ENCODE results near the gene CAND2. TPM values are rescaled to one million over a fixed set of nuclear protein-coding genes. Genes with fewer than 3 reads are reported as not detected.

The CAND2 gene
- total RNA-seq, 2 experiments from 2014 or later, result 0.05 to 0.09 TPM

GRCh38 chr3:12799525-12800440, 3.3 kb downstream of the CAND2 start:
- H3K36me3 Mint-ChIP-seq, result no peaks in the 10 kb centered on the region
- H3K4me3 Mint-ChIP-seq, result no peak overlapping the region
- CTCF ChIA-PET, result interaction anchor here (1.2 to 2.2 kb wide), 2 partner anchors 9 to 11 kb away, joined by 3 to 11 read pairs; no protein-coding TSS in a partner anchor
- peaks cover 3% of the 10 kb centered on the region for H3K4me1 Mint-ChIP-seq
- H3K9me3 Mint-ChIP-seq (ENCODE audit: low read depth), result no peaks in the 10 kb centered on the region
- ATAC-seq, result no peak
- no peak overlapping the region for H3K27ac Mint-ChIP-seq
- DNase-seq, result no peak
- peaks cover 28% of the 10 kb centered on the region for H3K27me3 Mint-ChIP-seq

- CTCF ChIA-PET, result interaction anchor here (2.0 kb wide), 1 partner anchor 16 kb away, joined by 4 read pairs; no protein-coding TSS in a partner anchor
- no peak overlapping the region for H3K27ac Mint-ChIP-seq
- no peaks in the 10 kb centered on the region for H3K9me3 Mint-ChIP-seq (ENCODE audit: low read depth)
- H3K27me3 Mint-ChIP-seq, result peaks cover under 1% of the 10 kb centered on the region
- H3K4me1 Mint-ChIP-seq, result no peaks in the 10 kb centered on the region
- no peak for ATAC-seq
- no peaks in the 10 kb centered on the region for H3K36me3 Mint-ChIP-seq
- H3K4me3 Mint-ChIP-seq, result no peak overlapping the region
- no peak for DNase-seq
These were observed 6.9 kb downstream of the CAND2 start for GRCh38 chr3:12803371-12803770.

- DNase-seq, result no peak
- CTCF ChIA-PET, result no interaction called here
- no peaks in the 10 kb centered on the region for H3K9me3 Mint-ChIP-seq (ENCODE audit: low read depth)
- no peak overlapping the region for H3K4me3 Mint-ChIP-seq
- ATAC-seq, result no peak
- H3K36me3 Mint-ChIP-seq, result no peaks in the 10 kb centered on the region
- no peak overlapping the region for H3K27ac Mint-ChIP-seq
- peaks cover 11% of the 10 kb centered on the region for H3K27me3 Mint-ChIP-seq
- peaks cover 5% of the 10 kb centered on the region for H3K4me1 Mint-ChIP-seq
These were observed 10.6 kb downstream of the CAND2 start for GRCh38 chr3:12807066-12807465.

- DNase-seq (no peak), ATAC-seq (no peak)
- no peaks in the 10 kb centered on the region for H3K9me3 Mint-ChIP-seq (ENCODE audit: low read depth)
- peaks cover 5% of the 10 kb centered on the region for H3K4me1 Mint-ChIP-seq
- H3K27me3 Mint-ChIP-seq, result peaks cover 11% of the 10 kb centered on the region
- H3K27ac Mint-ChIP-seq, result no peak overlapping the region
- no peaks in the 10 kb centered on the region for H3K36me3 Mint-ChIP-seq
- no peak overlapping the region for H3K4me3 Mint-ChIP-seq
- CTCF ChIA-PET, result interaction anchor here (0.9 to 3.1 kb wide), 2 partner anchors 8 to 20 kb away, joined by 6 to 11 read pairs; no protein-coding TSS in a partner anchor
These were observed 11.3 kb downstream of the CAND2 start for GRCh38 chr3:12807601-12808359.

- ATAC-seq, result no peak
- Mint-ChIP-seq H3K27me3 (peaks cover 11% of the 10 kb centered on the region), H3K36me3 (no peaks in the 10 kb centered on the region), H3K9me3 (ENCODE audit: low read depth) (no peaks in the 10 kb centered on the region), H3K27ac (no peak overlapping the region), H3K4me1 (peaks cover 5% of the 10 kb centered on the region), H3K4me3 (no peak overlapping the region)
- CTCF ChIA-PET, result interaction anchor here (0.9 to 3.1 kb wide), 4 partner anchors 9 to 33 kb away, joined by 6 to 14 read pairs (median 9); partner anchors contain the start of genes CAND2 and RPL32
- DNase-seq, result no peak
These were observed 12.1 kb downstream of the CAND2 start for GRCh38 chr3:12808587-12808986.

- no peak overlapping the region for H3K27ac Mint-ChIP-seq
These were observed 12.5 kb downstream of the CAND2 start for GRCh38 chr3:12809001-12809400.

GRCh38 chr3:12809435-12809834, 13.0 kb downstream of the CAND2 start:
- DNase-seq (no peak), ATAC-seq (no peak)
- Mint-ChIP-seq H3K36me3 (no peaks in the 10 kb centered on the region), H3K4me1 (peaks cover 5% of the 10 kb centered on the region), H3K27me3 (peaks cover 11% of the 10 kb centered on the region), H3K27ac (no peak overlapping the region), H3K4me3 (peak overlapping the region; percentile 35), H3K9me3 (ENCODE audit: low read depth) (no peaks in the 10 kb centered on the region)
- CTCF ChIA-PET, result interaction anchor here (1.2 to 3.1 kb wide), 12 partner anchors 10 to 231 kb away, joined by 3 to 31 read pairs (median 8); partner anchors contain the start of genes CAND2 and RPL32

More at GRCh38 chr3:12809001-12809400, 12.5 kb downstream of the CAND2 start:
- H3K36me3 Mint-ChIP-seq, result no peaks in the 10 kb centered on the region
- no peak overlapping the region for H3K4me3 Mint-ChIP-seq
- ATAC-seq (no peak), DNase-seq (no peak)
- H3K4me1 Mint-ChIP-seq, result peaks cover 5% of the 10 kb centered on the region
- CTCF ChIA-PET, result interaction anchor here (1.6 to 3.1 kb wide), 7 partner anchors 10 to 231 kb away, joined by 3 to 31 read pairs (median 8); partner anchors contain the start of genes CAND2 and RPL32
- H3K27me3 Mint-ChIP-seq, result peaks cover 11% of the 10 kb centered on the region
- H3K9me3 Mint-ChIP-seq (ENCODE audit: low read depth), result no peaks in the 10 kb centered on the region

GRCh38 chr3:12810013-12810780, 13.7 kb downstream of the CAND2 start:
- Mint-ChIP-seq H3K4me1 (peaks cover 5% of the 10 kb centered on the region), H3K9me3 (ENCODE audit: low read depth) (no peaks in the 10 kb centered on the region), H3K36me3 (no peaks in the 10 kb centered on the region), H3K4me3 (peak overlapping the region; percentile 54), H3K27ac (peak overlapping the region; percentile 67), H3K27me3 (peaks cover 11% of the 10 kb centered on the region)
- ATAC-seq, result peak; percentile 99
- CTCF ChIA-PET, result interaction anchor here (0.6 to 3.1 kb wide), 22 partner anchors 9 to 326 kb away, joined by 3 to 31 read pairs (median 4); partner anchors contain the start of genes CAND2, RPL32 and TSEN2
- DNase-seq, result peak; percentile 96

- Mint-ChIP-seq H3K27ac (peak overlapping the region; percentile 67), H3K9me3 (ENCODE audit: low read depth) (no peaks in the 10 kb centered on the region), H3K27me3 (peaks cover 11% of the 10 kb centered on the region), H3K4me1 (peaks cover 5% of the 10 kb centered on the region), H3K36me3 (no peaks in the 10 kb centered on the region), H3K4me3 (peak overlapping the region; percentile 54)
- DNase-seq (no peak), ATAC-seq (no peak)
- CTCF ChIA-PET, result interaction anchor here (1.5 to 2.4 kb wide), 6 partner anchors 23 to 184 kb away, joined by 4 to 31 read pairs (median 8); partner anchors contain the start of gene RPL32
These were observed 14.5 kb downstream of the CAND2 start for GRCh38 chr3:12810961-12811360.

GRCh38 chr3:12812812-12813211, 16.3 kb downstream of the CAND2 start:
- Mint-ChIP-seq H3K4me1 (peaks cover 5% of the 10 kb centered on the region), H3K9me3 (ENCODE audit: low read depth) (no peaks in the 10 kb centered on the region), H3K36me3 (no peaks in the 10 kb centered on the region), H3K27ac (no peak overlapping the region), H3K4me3 (no peak overlapping the region), H3K27me3 (peaks cover 11% of the 10 kb centered on the region)
- DNase-seq (no peak), ATAC-seq (no peak)
- CTCF ChIA-PET, result interaction anchor here (0.7 to 1.5 kb wide), 3 partner anchors 15 to 1280 kb away, joined by 3 to 4 read pairs (median 4); no protein-coding TSS in a partner anchor

- CTCF ChIA-PET, result no interaction called here
- H3K4me1 Mint-ChIP-seq, result peaks cover 5% of the 10 kb centered on the region
- peaks cover 5% of the 10 kb centered on the region for H3K27me3 Mint-ChIP-seq
These were observed 17.5 kb downstream of the CAND2 start for GRCh38 chr3:12813967-12814366.

GRCh38 chr3:12815078-12815477, 18.6 kb downstream of the CAND2 start:
- CTCF ChIA-PET, result no interaction called here
- no peak overlapping the region for H3K4me3 Mint-ChIP-seq
- ATAC-seq (no peak), DNase-seq (no peak)
- H3K27me3 Mint-ChIP-seq, result no peaks in the 10 kb centered on the region
- no peaks in the 10 kb centered on the region for H3K36me3 Mint-ChIP-seq
- H3K9me3 Mint-ChIP-seq (ENCODE audit: low read depth), result no peaks in the 10 kb centered on the region
- no peak overlapping the region for H3K27ac Mint-ChIP-seq
- peaks cover 5% of the 10 kb centered on the region for H3K4me1 Mint-ChIP-seq

More at GRCh38 chr3:12813967-12814366, 17.5 kb downstream of the CAND2 start:
- no peak for ATAC-seq
- Mint-ChIP-seq H3K4me3 (no peak overlapping the region), H3K36me3 (no peaks in the 10 kb centered on the region), H3K27ac (no peak overlapping the region), H3K9me3 (ENCODE audit: low read depth) (no peaks in the 10 kb centered on the region)
- DNase-seq, result no peak

Data from activated CD8-positive, alpha-beta memory T cell treated with anti-CD3 and anti-CD28 coated beads, Interleukin-2, amount 10 ng/mL, durations not matched to agents 7 days and 5 days (primary cell).